ENCODE data around the gene NFATC1.

Gene NFATC1

DNA sequence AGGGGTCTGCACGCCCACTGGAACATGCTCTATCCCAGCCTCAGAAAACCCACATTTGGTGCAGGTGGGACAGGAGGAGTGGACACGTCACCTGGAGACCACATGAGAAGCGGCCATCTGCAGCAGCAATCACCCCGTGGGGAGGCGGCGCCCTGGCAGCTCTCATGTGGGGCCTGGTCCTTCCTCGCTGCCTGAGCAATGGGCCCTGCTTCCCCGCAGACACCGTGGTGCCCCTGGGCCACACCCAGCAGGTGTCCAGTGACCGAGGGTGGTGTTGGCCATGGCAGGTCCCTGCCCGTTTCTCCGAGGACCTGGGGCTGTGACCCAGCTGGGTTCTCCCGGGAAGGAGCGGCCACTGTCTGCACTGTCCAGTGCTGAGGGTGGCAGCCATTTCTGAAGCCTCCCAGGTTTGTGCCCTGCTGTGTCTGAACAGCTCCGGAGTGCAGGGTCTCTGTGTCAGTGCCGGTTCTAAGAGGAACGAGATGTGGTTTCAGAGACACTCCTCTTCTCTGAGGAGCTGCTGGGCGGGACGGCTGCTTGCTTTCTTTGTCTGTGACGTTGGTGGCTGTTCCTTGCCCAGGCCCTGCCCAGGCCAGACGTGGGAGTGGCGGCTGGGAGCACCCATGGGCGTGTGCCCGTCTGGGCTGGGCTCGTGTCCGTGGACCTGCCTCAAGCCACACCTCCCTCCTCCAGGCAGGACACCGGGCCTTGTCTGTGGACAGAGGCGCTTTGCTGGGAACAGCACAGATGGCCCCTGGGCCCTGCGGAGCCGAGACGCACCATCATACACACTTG is 44.8 kb downstream of the NFATC1 start:
- no peak for DNase-seq (ENCODE audit: low read depth, low spot score)

DNA sequence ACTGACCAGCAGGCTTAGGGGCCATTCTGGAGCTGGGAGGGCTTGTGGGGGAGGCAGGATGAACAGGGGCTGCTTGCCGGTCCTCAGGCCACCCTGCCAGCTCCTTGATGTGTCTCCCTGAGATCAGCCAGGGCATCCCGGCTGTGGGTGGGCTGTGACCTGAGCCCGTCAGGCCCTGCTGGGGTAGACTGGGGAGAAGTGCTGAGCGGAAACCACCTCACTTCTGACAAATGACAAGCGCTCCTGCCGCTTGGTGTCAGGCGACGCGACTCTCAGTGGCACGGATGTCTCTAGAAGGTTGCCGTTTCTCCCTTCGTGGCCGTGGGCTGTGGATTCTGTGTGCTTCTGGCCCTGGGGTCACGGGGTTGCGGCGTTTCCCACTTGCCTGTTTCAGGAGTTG is 45.7 kb downstream of the NFATC1 start:
- DNase-seq (ENCODE audit: low read depth, low spot score) = no peak

DNA sequence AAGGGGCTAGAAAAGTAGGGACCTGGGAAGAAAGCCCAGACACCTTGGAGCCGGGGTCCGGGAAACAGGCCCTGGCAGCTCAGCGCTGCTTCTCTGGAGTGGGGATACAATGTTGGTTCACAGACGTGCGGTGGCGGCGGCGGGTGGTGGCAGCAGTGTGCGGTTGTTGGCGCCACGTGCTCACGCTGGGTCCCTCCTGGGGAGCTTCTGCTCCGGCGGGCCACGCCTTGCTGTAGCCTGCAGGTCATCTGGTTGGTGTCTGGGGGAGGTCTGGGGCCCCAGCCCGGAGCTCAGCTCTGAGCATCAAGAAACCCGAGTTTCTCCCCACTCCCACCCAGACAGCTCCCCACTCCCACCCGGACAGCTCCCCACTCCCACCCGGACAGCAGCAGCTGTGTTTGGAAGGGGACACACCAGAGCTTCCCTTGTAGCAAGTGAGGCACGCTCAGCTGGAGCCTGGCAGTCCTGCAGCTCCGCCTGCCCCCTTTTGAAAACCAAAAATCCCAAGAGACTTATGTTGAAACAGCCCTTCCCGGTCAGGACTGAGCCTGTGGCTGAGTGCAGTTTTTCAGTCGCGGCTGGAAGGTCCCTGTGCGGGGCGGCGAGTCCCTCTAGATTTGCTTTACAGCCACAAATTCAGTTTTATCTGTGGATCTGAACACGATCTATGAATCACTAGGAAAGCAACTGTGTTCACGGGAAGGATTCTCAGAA is 46.9 kb downstream of the NFATC1 start:
- no peak for DNase-seq (ENCODE audit: low read depth, low spot score)

DNA sequence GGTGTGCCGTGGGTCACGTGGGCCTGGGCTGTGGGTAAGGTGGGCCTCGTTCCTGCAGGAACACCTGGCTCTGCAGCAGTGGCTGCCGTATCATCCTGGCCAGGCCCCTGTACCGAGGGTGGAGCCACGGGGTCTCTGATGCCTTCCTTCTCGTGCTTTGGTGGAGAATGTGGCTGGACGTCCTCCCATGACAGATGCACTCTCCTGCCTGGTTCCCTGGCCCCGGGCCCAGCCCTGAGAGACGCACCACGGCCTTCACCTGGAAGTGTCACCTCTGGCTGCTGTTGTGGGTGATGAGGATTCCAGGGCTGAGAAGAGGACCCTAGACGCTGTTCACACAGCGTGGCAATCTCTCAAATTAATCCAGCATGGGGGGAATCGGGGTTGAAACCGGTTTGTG is 49.5 kb downstream of the NFATC1 start:
- DNase-seq (ENCODE audit: low read depth, low spot score) = no peak

DNA sequence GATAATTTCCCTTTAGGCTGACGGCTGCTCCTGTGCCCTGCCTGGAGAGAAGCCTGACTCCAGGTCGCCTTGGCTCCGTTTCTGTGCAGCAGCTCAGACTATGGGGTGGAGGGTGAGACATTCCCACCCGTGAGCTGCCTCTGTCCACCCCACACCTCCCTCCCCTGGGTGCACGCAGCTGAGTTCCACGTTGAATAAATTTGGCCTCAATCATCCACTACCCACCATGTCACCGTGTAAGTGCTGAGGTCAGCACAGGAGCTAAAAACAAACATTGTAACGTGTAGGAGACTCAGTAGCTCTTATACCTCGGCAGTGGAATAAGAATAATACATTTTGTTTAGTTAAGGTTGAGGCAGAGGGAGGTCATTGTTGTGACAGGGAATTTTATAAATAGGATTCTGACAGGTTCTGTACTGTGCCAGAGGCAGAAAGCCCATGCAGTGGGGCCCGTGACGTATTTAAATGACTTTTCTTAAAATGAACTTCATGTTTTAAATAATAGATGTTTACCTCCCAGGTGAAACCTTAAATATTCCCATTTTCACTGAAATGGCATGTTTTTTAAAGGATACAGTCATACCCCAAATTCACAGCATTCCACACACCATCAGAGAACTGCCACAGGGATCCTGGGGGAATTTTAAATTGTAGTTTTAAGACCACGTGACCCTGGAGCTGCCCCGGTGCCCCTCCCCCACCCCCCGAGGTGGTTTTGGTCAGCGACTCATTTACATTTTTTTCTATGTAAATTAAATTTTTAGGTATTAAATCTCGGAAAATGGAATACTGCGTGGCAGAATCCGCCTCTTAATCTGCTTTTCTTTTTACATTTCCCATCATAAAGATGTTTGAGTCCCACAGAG is 50.2 kb downstream of the NFATC1 start:
- no peak for DNase-seq (ENCODE audit: low read depth, low spot score)

DNA sequence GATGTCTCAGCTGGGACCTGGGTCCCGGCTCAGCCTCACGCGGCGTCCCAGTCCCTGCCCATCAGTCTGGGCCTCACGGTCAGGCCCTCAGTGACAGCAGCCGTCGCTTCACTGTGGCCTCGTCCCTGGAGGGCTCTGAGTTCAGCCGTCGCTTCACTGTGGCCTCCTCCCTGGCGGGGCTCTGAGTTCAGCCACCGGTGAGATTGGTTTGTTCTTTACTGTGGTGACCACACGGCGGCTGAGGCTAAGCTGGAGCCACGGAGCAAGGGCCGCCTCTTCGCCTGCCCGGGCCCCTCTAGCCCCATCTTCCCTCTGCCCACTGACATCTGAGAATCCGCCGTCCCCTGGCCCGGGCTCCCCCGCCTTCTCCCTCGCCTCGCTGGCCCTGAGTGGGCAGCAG is 51.2 kb downstream of the NFATC1 start:
- no peak for DNase-seq (ENCODE audit: low read depth, low spot score)

DNA sequence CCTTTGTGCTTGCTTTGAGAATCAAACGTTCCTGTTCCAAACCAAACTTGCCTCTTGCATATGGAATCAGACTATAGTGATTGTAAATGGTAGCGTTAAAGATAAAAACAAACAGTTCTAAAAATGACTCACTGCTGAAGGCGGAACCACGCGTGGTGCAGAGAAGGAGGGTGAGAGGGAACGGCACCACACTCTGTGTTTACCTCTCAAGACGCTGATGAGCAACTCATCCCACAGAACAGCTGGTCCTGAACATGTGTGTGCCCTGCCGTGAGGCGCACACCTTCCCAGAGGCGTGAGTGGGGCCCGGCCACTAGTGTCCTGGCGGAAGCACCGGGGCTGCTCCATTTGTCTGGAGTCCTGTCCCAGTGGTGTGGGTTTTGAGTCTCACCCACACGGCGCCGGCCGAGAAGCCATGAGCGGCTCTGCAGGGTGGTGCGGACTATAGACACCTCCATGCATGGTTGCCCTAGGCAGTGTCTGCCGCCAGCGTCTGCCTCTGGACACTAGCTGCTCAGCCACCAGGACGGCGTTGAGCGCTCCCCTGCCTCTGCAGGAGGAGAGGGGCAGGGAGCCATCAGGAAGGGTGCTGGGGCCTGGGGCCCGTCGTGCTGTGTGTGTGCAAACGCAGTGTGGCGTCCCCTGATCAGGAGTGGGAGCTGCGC is 52.1 kb downstream of the NFATC1 start:
- no peak for DNase-seq (ENCODE audit: low read depth, low spot score)

DNA sequence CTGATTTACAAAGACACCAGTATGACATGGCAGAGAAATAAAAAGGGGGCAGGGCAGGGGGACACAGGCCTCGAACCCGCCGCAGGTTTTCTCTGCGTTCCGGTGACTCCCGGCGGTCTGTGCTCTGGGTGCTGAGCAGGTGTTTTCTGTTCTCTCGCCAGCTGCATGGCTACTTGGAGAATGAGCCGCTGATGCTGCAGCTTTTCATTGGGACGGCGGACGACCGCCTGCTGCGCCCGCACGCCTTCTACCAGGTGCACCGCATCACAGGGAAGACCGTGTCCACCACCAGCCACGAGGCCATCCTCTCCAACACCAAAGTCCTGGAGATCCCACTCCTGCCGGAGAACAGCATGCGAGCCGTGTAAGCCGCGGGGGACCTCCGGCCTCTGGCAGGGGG is 52.9 kb downstream of the NFATC1 start:
- DNase-seq (ENCODE audit: low read depth, low spot score) = no peak

DNA sequence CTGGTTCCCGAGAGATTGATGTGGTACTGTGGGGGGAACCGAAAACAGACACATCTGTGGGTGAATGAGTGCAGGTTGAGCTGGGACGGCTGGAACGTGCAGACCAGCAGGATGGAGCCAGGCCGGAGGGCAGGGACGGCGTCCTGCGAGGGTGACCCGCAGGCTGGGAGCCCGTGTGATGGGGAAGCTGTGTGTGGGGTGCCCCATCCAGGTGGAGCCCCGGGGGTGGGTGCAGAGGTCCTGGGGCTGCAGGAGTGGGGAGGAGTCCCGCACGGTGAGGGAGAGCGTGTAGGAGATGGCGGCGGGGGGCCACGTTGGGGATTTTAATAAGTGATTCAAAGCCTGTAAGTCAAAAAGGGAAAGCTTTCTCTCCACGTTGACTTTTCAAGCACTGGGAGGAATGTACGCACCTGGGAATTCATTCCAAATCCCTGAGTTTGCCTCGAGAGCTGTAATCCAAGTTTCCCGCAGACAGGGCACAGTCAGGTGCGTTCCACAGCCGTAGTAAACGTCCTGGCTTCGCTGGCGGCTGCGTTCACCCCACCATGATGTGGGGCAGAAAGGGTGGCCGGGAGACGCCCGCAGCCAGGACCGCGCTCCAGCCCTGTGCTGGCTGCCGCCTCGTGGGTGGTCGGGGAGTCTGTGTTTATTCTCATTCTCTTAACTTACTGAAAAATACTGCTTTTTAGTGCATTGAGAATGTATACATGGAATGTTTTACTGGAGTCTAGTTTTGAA is 54.0 kb downstream of the NFATC1 start:
- no peak for DNase-seq (ENCODE audit: low read depth, low spot score)

DNA sequence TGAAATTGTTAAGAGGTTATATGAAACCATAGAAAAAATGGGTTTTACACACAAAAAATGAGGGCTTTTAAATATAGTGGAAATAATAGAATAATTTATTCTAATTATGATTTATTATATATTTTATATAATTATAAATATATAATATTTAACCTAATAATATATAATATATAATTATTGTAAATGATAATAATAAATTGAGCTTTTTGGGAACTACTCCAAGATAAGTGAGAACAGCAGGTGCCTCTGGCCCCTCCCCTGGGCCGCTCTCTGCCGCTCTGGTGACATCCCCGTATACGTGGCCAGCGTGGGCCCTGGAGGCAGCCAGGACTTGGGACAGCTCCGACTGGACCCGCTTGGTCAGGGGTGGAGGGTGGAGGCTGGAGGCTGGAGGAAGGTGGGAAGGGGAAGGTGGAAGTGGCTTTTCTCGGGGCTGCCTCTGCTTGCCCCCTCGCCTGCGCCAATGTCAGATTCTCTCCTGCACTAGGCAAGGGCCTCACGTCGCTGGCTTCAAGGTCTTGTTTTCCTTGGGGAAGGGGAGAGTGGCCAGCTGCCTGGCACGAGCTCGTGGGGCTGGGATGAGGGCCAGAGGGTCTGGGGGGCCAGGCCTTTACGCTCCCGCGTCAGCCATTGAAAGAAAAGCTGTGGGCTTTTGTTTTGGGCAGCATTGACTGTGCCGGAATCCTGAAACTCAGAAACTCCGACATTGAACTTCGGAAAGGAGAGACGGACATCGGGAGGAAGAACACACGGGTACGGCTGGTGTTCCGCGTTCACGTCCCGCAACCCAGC is 54.8 kb downstream of the NFATC1 start:
- no peak for DNase-seq (ENCODE audit: low read depth, low spot score)

DNA sequence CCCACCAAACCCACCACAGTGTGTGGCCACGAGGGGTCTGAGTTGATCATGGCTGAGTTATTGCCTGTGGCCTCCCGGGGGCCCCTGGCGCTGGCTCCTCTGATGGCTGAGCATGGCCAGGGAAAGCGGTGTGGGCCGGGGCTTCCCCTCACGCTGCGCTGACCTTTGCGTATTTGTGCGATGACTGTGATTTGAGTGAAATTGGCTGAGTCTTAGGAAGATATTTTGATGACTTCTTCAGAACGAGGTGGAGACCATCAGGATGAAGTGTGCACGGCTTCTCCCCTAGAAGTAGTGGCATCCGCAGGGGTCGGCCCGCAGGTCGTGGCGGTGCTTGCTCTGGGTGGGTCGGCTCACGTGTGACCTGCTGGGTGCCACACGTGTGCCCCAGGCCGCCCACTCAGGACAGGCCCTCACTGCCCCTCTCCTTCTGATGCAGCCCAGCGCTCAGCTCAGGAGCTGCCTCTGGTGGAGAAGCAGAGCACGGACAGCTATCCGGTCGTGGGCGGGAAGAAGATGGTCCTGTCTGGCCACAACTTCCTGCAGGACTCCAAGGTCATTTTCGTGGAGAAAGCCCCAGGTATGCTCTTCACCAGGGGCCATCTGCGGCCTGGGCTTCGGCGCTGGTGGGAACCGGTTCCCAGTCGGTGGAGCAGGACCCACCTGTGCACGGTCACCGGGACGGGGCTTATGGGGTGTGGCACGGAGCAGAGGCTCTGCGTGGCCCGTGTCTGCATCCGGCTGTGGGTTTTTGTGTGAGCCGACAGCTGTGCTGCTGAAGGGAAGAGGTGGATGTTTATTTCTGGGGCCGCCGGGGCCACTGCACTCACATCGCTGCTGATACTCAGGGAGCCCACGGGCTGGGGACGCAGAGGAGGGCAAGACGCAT is 55.8 kb downstream of the NFATC1 start:
- DNase-seq (ENCODE audit: low read depth, low spot score) = no peak

DNA sequence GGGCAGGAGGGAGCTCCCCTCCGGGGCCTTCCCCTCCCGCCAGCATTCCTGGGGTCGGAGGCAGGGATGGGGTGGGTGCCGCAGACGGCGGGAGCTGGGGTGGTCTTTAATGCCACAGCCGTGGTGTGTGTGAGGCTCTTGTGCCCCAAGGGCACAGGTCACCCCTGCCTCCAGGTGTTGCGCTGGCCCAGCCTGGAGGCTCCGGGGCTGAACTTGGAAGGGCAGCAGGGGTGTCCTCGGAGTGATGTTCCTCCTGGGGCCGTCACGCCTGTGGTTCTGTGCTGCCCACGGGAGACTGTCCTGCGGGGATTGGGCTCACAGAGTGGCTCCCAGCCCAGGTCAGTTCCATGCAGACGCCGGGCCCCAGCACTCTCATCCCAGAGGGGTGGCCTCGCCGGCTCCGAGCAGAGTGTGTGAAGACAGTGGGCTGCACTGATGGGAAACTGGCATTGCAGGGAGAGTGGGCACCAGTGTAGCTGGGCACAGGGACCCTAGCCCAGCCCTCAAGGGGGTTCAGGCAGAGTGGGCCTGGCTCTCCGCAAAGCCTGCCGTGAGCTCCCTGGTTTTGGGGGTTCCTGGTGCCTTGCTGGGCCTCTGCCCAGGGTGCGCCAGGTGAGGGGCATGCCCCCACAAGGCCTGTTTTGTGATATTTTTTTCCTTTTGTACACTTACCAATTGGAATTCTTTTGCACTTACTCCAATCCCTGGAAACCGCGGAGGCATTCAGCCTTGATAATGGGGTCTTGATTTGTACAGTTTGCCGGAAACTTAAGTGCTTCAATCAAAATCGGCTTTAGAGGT is 56.7 kb downstream of the NFATC1 start:
- no peak for DNase-seq (ENCODE audit: low read depth, low spot score)

DNA sequence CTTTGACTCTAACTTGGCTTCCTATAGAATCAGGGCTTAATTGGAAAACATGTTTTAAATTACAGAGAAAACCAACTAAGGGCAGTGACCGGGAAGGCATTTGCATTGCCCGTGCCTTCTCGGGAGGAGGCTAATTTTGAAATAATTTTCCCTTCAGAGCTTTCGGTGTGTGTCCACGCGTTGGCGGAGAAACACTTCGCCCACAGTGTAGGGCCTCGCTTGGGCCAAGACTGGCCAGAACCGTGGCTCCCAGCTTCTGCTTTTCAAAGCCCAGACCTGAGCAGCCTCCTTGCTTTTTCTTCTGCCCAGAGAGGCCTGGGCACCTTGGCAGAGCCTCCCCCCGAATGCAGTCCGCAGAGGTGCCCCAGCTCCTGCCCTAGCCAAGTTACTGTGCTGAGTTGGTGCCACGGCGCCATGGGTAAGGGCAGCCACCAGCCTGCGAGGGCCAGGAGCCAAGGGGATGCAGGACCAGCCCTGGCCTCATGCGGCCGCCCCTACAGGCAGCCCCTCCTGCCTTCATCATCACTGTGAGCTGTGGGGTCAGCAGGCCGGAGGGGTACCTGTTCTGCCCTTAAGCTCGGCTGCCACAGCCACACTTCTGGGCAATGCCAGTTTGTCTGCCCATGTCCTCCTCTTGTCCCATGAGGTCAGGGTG is 57.4 kb downstream of the NFATC1 start:
- DNase-seq (ENCODE audit: low read depth, low spot score) = no peak

DNA sequence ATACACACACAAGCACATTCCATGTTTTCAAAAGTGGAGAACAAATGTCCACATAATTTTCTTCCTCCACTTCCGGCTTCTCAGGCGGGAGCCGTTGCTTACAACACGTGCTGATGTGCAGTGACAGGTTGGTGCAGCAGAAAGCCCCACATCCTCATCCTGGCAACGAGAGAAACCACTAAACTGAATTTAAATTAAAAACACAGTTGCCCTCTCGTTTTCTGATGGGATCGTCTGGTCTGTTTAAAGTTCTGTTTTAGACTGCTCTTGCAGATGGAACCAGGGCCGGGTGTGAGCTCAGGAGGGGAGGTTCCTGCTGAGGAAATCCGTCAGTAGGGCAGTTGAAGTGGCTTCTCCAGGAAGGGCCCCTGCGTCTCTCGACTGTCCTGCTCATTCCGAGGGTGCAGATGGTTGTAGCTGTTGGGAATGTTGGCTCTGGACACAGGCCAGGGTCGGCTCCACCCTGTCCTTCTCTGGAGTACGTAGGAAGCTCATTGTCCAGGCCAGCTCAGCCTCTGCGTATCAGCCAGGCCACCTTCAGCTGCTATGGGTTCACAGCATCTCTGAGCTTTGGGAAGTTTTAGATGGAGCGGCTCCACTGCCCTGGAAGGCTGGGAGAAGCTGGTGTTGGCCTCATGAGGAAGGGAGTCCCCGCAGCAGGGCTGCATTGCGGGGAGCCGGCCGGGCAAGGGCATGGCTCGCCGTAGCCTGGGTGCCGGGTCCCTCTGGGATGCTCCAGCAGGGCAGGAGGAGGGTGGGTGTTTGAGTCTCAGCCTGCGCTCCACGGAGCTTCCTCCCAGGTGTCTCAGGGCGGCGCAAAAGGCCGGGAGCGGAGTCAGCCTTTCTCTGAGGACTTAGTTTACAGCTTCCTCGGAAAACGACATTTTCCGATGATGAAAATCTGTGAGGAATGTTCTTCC is 58.3 kb downstream of the NFATC1 start:
- no peak for DNase-seq (ENCODE audit: low read depth, low spot score)

DNA sequence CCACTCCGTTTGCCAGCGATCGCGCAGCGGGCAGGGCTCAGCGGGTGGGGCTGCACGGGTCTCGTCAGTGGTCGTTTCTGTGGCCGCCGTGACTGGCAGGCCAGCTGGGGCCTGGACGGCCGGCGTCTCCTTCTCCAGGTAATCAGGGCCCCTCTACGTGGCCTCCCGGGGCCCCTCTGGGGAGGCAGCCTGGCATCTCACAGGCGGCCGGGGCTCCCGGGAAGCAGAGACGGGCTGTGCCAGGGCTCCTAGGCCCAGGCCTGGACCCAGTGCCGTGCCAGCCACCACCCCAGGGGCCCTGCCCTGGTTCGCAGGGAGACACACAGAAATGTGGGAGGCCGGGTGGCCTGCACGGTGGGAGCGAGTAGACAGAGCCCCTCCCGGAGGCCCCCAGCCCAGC is 59.5 kb downstream of the NFATC1 start:
- no peak for DNase-seq (ENCODE audit: low read depth, low spot score)

DNA sequence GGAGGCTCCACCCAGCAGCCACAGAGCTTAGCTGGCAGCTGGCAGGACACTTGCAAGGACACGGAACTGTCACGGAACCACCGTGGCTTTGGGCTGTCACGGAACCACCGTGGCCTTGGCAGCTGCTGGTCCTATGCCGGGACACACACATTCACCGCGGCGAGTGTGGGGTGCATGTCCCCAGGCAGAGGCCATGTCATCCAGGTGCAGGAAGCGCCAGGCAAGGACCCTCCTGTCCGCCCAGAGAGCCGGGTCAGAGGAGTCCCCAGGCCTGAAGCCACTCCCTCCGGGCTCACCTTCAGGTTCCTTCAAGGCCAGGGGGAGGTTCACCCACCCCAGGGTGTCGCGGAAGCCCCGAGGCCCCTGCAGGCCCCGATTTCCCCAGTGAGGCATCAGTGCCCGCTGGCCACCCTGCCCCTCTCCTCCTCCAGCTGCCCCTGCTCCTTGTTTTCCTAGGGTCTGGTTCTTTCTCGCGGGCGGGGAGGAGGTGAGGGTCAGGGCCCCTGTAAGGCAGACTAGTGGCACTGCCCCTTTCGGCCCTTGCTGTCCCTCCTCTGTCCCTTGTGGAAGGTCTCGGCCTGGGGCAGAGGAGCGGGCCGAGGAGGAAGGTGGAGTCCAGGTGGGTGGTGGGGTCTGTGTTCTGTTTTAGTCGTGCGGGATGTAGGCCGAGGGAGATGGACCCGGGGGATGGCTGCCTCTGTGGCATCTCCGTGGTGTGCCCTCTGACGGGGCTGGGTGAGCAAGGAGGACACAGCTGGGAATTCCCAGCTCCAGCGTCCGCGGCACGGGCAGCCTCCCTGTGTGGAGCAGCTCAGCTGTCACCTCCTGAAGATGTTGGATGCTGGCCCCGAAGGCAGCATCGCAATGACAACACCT is 60.6 kb downstream of the NFATC1 start:
- DNase-seq (ENCODE audit: low read depth, low spot score) = no peak

Measured in ELF-1 (cell line).